GM19372 (cell line): ENCODE measurements around the gene GARIN5A.

Experiments
- ATAC-seq: cut with Tn5 transposase; IDR thresholded peaks from one replicate; pipeline ENCODE4 v1.9.1; 2021; ENCODE audit warnings: mild to moderate bottlenecking, low read depth, moderate library complexity; ENCODE audit not compliant: unreplicated experiment

The GARIN5A gene

GRCh38 chr19:50509366-50509765, 32.7 kb upstream of the GARIN5A start:
- no peak for ATAC-seq

GRCh38 chr19:50508843-50509190, 32.2 kb upstream of the GARIN5A start:
- no peak for ATAC-seq

GRCh38 chr19:50507376-50507775, 30.7 kb upstream of the GARIN5A start:
- ATAC-seq: no peak

- ATAC-seq: no peak
Measured at GRCh38 chr19:50506700-50507099, 30.1 kb upstream of the GARIN5A start.

- no peak for ATAC-seq
Measured at GRCh38 chr19:50505856-50506611, 29.4 kb upstream of the GARIN5A start.

- ATAC-seq: no peak
Measured at GRCh38 chr19:50501568-50502475, 25.2 kb upstream of the GARIN5A start.

GRCh38 chr19:50501186-50501567, 24.5 kb upstream of the GARIN5A start:
- ATAC-seq: no peak

GRCh38 chr19:50500753-50501151, 24.1 kb upstream of the GARIN5A start:
- ATAC-seq: no peak

- ATAC-seq: no peak
Measured at GRCh38 chr19:50500060-50500752, 23.6 kb upstream of the GARIN5A start.

- no peak for ATAC-seq
Measured at GRCh38 chr19:50498219-50499056, 21.8 kb upstream of the GARIN5A start.

- ATAC-seq: no peak
Measured at GRCh38 chr19:50497022-50497405, 20.4 kb upstream of the GARIN5A start.

- no peak for ATAC-seq
Measured at GRCh38 chr19:50496189-50497021, 19.8 kb upstream of the GARIN5A start.

GRCh38 chr19:50495020-50495531, 18.4 kb upstream of the GARIN5A start:
- no peak for ATAC-seq

GRCh38 chr19:50494186-50495019, 17.8 kb upstream of the GARIN5A start:
- ATAC-seq: no peak

- no peak for ATAC-seq
Measured at GRCh38 chr19:50493171-50493570, 16.5 kb upstream of the GARIN5A start.

GRCh38 chr19:50492303-50493052, 15.8 kb upstream of the GARIN5A start:
- no peak for ATAC-seq

GRCh38 chr19:50490991-50491472, 14.4 kb upstream of the GARIN5A start:
- ATAC-seq: no peak

GRCh38 chr19:50490411-50490811, 13.8 kb upstream of the GARIN5A start:
- no peak for ATAC-seq
